IPS DF 6.9 (cell line): ENCODE data around the gene EZH1.

ENCODE experiments used
- DNase-seq: peaks from one replicate; pipeline ENCODE4 v3.0.0-alpha.2; 2013; ENCODE audit warnings: low read depth, low spot score
- H3K27ac ChIP-seq: one replicate; pipeline ENCODE4 v1.5.1; 2013; ENCODE audit warnings: low read length, control low read depth
- H3K27me3 ChIP-seq: 2 replicates; pipeline ENCODE4 v1.6.1; 2013; ENCODE audit warnings: mild to moderate bottlenecking, low read length; ENCODE audit not compliant: control insufficient read depth, insufficient read depth
- H3K36me3 ChIP-seq: 2 replicates; pipeline ENCODE4 v1.6.1; 2013; ENCODE audit warnings: low read length; ENCODE audit not compliant: control insufficient read depth, insufficient read depth
- H3K4me1 ChIP-seq: 2 replicates; pipeline ENCODE4 v1.6.1; 2013; ENCODE audit warnings: low read length; ENCODE audit not compliant: control insufficient read depth, insufficient read depth
- H3K4me3 ChIP-seq: 2 replicates; pipeline ENCODE4 v1.5.1; 2013; ENCODE audit warnings: mild to moderate bottlenecking, low read length
- H3K9me3 ChIP-seq: 2 replicates; pipeline ENCODE4 v1.6.1; 2013; ENCODE audit warnings: low read length, inconsistent platforms; ENCODE audit not compliant: control insufficient read depth, insufficient read depth
- WGBS: extraction: QIAGEN DNeasy Blood & Tissue Kit; methylation state at CpG from one replicate; pipeline ENCODE4 v1.1.7; 2013; ENCODE audit warnings: mixed read lengths, missing lambda C conversion rate; ENCODE audit not compliant: insufficient read length, insufficient coverage; 5-methylcytosine and 5-hydroxymethylcytosine counted together

Gene EZH1

DNA sequence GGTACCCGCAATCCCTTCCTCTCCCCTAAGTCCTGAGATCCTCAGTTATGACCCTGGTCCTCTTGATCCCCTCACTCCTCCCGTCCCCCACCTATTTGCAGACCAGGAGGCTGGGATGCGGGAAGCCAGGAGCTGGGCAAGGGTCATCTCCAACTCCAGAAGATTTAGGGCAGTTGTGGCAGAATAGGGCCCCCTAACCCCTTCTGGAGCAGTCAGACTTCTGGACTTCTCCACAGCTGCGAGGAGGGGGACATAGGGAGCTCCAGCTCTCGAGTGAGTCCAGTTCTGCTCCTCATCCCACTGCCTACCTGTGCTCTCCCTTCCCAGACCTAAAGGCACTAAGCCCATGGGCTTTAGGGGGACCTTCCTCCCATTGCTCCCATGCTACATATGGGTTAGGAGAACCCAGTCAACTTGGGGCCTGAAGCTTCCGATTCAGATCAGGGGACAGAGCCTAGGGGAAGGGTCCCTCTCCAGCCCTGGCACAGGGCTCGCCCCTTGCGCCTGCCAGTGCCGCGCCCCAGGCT, 36.9 kb upstream of the EZH1 start:
- WGBS: no CpG with 5 or more reads among the region's 10 CpGs
- no peak for DNase-seq
- Histone ChIP-seq H3K27me3 (peaks cover 9% of the 10 kb centered on the region; the same call in 1 of the 2 replicates), H3K27ac (no peak overlapping the region), H3K9me3 (no peaks in the 10 kb centered on the region), H3K36me3 (peaks cover 7% of the 10 kb centered on the region), H3K4me3 (no peak overlapping the region), H3K4me1 (peaks cover 4% of the 10 kb centered on the region)

DNA sequence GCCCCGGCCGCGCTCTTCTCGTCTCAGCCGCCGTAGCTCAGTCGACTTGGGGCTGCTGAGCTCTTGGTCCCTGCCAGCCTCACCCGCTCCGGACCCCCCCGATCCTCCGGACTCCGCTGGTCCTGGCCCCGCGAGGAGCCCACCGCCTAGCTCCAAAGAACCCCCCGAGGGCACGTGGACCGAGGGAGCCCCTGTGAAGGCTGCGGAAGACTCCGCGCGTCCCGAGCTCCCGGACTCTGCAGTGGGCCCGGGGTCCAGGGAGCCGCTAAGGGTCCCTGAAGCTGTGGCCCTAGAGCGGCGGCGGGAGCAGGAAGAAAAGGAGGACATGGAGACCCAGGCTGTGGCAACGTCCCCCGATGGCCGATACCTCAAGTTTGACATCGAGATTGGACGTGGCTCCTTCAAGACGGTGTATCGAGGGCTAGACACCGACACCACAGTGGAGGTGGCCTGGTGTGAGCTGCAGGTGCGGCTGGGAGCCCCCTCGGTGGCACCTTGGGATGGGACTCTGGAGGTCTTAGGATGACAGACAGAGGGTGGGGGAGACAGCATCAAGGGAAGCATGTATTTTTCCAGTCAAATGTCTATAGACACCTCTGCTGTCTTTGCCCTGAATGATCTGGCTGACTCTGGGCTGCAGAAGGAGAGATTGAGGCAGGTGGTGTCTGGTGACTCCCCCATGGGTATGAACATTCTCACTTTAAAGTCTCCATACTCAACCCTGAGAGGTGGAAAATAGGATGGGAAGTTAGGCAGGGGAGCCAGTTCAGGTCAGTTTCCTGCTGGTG, 36.2 kb upstream of the EZH1 start:
- WGBS: no CpG with 5 or more reads among the region's 39 CpGs
- H3K27ac ChIP-seq: no peak overlapping the region
- no peak for DNase-seq
- peaks cover 9% of the 10 kb centered on the region; the same call in 1 of the 2 replicates for H3K27me3 ChIP-seq
- H3K4me1 ChIP-seq: peaks cover 4% of the 10 kb centered on the region
- peaks cover 7% of the 10 kb centered on the region for H3K36me3 ChIP-seq
- H3K4me3 ChIP-seq: peak overlapping the region; percentile 59; the same call in 1 of the 2 replicates
- no peaks in the 10 kb centered on the region for H3K9me3 ChIP-seq

DNA sequence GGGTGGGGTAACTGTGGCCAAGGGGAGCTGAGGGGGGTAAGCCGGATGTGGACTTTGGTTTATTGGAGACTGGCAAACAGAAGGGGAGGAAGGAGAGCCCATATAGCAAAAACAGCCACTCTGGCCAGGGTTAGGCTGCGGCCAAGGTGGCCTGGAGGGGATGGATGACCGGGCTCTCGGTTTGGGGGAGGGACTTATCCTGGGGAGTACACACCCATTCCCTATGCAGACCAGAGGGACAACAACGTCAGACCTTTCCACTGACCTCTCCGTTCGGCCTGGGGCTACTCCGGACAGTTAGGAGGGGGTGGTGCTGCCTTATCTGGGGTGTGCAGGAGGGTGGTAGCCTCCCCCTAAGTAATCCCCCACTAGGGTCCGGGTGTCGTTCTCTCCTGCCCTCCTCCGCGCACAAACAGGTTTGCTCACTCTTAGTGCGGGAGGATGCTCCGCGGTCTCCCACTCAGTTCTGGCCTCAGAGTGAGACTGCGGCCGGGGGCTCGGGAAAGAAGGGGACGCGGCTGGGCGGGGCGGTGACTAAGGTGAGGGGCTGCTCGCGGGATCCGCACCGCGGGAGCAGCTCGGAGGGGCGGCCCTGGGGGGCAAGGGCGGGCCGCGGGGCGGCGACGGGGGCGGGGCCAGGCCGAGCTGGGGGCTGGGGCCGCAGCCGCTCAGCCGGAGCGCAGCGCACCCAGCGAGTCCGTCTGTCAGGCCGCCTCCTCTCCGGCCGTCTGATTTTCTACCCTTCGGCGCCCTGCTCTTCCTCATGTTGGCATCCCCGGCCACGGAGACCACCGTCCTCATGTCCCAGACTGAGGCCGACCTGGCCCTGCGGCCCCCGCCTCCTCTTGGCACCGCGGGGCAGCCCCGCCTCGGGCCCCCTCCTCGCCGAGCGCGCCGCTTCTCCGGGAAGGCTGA, 35.4 kb upstream of the EZH1 start, which contains the start of gene WNK4:
Gene WNK4 (plus strand): TSS at position 675 of the 915 bp plus-strand sequence. CDS start 89 bp downstream, at position 764.
- H3K4me3 ChIP-seq: peak within 1 kb of the TSS; percentile 59
- no CpG with 5 or more reads among the region's 65 CpGs for WGBS
- DNase-seq: no peak
- peaks cover 7% of the 10 kb centered on the region for H3K36me3 ChIP-seq
- H3K27me3 ChIP-seq: peaks cover 9% of the 10 kb centered on the region; the same call in 1 of the 2 replicates
- H3K4me1 ChIP-seq: peaks cover 4% of the 10 kb centered on the region
- H3K9me3 ChIP-seq: no peaks in the 10 kb centered on the region
- H3K27ac ChIP-seq: no peak within 1 kb of the TSS

DNA sequence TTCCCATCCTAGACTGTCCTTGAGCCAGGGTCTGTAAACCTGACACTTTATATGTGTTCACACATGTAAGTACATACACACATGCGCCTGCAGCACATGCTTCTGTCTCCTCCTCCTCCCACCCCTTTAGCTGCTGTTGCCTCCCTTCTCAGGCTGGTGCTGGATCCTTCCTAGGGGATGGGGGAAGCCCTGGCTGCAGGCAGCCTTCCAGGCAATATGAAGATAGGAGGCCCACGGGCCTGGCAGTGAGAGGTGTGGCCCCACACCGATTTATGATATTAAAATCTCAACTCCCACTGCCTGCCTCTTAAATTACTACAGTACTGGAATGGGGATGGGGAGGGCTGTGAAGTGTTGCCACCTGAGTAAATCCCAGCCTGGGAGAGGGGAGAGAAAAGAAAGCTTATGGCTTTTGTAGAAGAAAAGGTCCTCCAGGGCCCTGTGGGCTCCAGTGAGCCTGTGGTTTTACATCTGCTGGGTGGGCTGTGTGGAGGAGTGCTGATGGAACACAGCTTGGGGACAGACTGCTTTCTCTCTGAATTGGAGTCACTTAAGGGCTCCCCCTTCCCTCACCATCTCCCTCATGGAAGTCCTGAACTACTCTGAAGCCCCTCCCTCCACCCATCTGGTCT, 34.6 kb upstream of the EZH1 start:
- no peak for DNase-seq
- no peaks in the 10 kb centered on the region for H3K9me3 ChIP-seq
- no CpG with 5 or more reads among the region's 3 CpGs for WGBS
- H3K27ac ChIP-seq: no peak overlapping the region
- peaks cover 4% of the 10 kb centered on the region for H3K4me1 ChIP-seq
- H3K27me3 ChIP-seq: peaks cover 9% of the 10 kb centered on the region; the same call in 1 of the 2 replicates
- peaks cover 7% of the 10 kb centered on the region; the same call in 1 of the 2 replicates for H3K36me3 ChIP-seq
- no peak overlapping the region for H3K4me3 ChIP-seq

DNA sequence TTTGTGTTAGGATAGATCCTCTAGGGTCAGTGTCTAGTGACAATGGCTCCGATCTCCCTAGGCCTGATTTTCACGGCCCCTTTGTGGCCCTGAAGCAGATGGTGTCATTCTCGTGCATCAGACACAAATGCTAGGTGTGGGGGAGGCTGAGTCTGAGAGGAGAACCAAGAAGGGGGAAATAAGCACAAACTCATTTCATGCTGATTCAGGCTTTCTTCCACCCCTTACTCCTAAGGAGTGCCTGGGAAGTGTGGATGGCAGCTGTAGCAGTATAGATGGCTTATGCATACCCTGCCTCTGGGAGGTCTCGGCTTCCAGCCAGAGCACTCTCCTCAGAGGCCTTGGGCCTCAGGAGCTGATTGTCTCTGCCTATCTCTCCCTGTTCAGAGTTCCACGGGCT, 33.7 kb upstream of the EZH1 start:
- peaks cover 4% of the 10 kb centered on the region for H3K4me1 ChIP-seq
- no peaks in the 10 kb centered on the region for H3K9me3 ChIP-seq
- peaks cover 7% of the 10 kb centered on the region; the same call in 1 of the 2 replicates for H3K36me3 ChIP-seq
- no peak overlapping the region for H3K27ac ChIP-seq
- H3K27me3 ChIP-seq: peaks cover 9% of the 10 kb centered on the region; the same call in 1 of the 2 replicates
- H3K4me3 ChIP-seq: no peak overlapping the region
- WGBS: no CpG with 5 or more reads among the region's 5 CpGs
- no peak for DNase-seq

DNA sequence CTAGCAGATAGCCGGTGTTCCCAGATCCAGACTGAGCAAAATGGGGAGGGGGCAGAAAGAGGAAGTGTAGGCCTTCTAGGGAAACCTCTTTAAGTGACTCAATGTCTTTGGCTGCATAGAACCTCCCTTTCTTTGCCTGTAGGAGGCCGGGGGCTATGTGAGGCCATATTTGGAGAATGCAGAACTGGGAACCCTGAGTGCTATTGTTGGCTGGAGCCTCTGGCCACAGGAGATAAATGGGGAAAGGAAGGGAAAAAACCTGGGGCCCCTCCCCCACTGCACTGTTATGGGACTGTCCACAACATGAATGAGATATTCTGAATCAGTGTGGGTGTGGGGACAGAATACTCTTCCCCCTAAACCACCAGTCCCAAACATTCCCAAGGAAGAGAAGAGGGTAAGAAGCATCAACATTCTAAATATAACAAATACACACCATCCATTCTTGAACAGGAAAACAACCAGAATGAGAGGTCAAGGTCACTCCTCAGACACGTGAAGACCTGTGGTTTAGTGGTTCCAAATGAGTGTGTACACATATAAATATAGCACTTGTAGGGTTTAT, 30.8 kb upstream of the EZH1 start:
- no peaks in the 10 kb centered on the region for H3K4me1 ChIP-seq
- no peaks in the 10 kb centered on the region for H3K9me3 ChIP-seq
- no peaks in the 10 kb centered on the region for H3K27me3 ChIP-seq
- no CpG with 5 or more reads among the region's 3 CpGs for WGBS
- no peak overlapping the region for H3K4me3 ChIP-seq
- no peak overlapping the region for H3K27ac ChIP-seq
- H3K36me3 ChIP-seq: peaks cover 7% of the 10 kb centered on the region; the same call in 1 of the 2 replicates
- DNase-seq: no peak

DNA sequence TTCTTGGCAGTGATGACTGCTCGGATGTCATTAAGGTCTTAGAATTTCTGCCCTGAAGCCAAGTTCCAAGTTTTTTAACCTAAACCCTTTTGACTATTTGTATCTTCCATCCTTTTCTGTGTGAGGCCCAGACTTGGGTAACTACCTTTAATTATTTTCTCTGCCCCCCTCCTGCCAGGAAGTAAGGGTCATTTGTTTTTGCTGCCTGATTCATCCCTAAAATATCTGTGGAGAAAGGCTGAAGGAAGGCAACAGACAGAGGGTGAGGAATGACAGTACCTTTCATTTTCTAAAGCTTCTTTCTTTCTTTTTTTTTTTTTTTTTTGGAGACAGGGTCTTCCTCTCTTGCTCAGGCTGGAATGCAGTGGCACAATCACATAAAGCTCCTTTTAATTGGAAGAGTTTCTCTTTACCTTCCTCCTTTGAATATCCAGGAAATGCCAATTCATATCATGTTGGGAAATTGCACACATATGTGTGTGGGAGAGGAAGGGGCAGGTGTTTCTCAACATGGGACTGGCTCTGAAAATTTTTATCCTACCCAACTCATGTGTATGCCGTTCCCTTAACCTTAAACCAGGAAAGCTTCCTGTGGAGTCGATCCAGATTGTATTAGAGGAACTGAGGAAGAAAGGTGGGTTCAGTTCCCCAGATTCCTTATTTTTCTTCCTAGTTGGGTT, 29.4 kb upstream of the EZH1 start:
- H3K4me3 ChIP-seq: peak overlapping the region; percentile 94; the same call in 1 of the 2 replicates
- no CpG with 5 or more reads among the region's 3 CpGs for WGBS
- H3K9me3 ChIP-seq: no peaks in the 10 kb centered on the region
- H3K27me3 ChIP-seq: no peaks in the 10 kb centered on the region
- no peak overlapping the region for H3K27ac ChIP-seq
- H3K36me3 ChIP-seq: peaks cover 7% of the 10 kb centered on the region; the same call in 1 of the 2 replicates
- H3K4me1 ChIP-seq: no peaks in the 10 kb centered on the region
- no peak for DNase-seq

DNA sequence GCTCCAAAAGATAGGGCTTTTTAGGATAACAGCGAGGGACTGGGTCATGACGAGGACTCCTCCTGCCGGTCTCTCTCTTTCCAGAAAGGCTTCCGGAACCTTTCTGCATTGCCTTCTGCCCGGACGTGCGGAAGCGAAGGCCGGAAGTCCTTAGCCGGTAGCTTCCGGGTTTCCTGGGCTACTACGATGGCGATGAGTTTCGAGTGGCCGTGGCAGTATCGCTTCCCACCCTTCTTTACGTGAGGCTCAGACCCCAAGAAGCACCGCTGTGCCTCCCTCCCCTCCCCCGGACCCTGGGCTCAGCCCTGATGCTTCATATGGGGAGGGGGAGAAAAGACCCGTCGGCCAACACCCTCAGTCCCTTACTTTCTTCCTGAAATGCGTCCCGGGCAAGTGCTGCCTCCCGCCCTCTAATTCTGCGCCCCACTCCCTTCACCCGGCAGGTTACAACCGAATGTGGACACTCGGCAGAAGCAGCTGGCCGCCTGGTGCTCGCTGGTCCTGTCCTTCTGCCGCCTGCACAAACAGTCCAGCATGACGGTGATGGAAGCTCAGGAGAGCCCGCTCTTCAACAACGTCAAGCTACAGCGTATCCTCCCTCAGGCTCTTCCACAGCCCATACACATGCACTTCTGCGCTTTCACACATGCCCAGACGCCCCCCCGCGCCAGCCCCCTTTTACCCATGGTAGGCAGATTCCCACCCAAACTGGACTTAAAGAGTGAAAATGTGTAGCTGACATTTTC, 28.6 kb upstream of the EZH1 start, which contains the start of gene VPS25:
Gene VPS25 (plus strand): TSS at position 160 of the 746 bp plus-strand sequence. CDS start 27 bp downstream, at position 187.
- Histone ChIP-seq H3K27me3 (no peaks in the 10 kb centered on the region), H3K36me3 (peaks cover 4% of the 10 kb centered on the region; the same call in 1 of the 2 replicates), H3K9me3 (no peaks in the 10 kb centered on the region), H3K27ac (no peak within 1 kb of the TSS), H3K4me1 (no peaks in the 10 kb centered on the region), H3K4me3 (peak within 1 kb of the TSS; percentile 94)
- no CpG with 5 or more reads among the region's 39 CpGs for WGBS
- DNase-seq: no peak

DNA sequence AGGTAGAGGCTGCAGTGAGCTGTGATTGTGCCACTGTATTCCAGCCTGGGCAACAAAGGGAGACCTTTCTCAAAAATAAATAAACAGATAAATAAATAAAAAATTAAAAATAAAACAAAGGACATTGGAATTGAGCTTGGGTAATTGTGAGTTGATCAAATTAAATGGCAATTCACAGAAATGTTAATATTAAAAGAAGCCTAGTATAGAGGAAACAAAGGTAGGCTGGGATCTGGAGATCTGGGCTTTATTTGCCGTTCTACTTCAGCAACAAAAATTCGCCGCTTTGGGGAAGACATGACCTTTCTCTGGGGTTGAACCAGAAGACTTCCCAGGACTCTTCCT, 28.1 kb upstream of the EZH1 start:
- Histone ChIP-seq H3K4me3 (peak overlapping the region; percentile 94; the same call in 1 of the 2 replicates), H3K4me1 (no peaks in the 10 kb centered on the region), H3K27ac (no peak overlapping the region), H3K36me3 (peaks cover 3% of the 10 kb centered on the region; the same call in 1 of the 2 replicates), H3K9me3 (no peaks in the 10 kb centered on the region), H3K27me3 (no peaks in the 10 kb centered on the region)
- no CpG with 5 or more reads among the region's 3 CpGs for WGBS
- DNase-seq: no peak
